MM.1S (cell line): ENCODE data around the gene CCDC69.

Experiments used
- CTCF ChIP-seq: fragments of 300-600 bp; sonication (generic); IDR thresholded peaks from 2 replicates; pipeline ENCODE4 v1.5.1; 2016; ENCODE audit warnings: antibody characterized with exemption, low read length, mixed read lengths
- EZH2 ChIP-seq: fragments of 300-600 bp; sonication (generic); optimal IDR thresholded peaks from 2 replicates; pipeline ENCODE3; 2017; ENCODE audit warnings: low read depth, mild to moderate bottlenecking, antibody characterized with exemption, low read length, mixed read lengths

GRCh38 chr5:151173711-151174611, 49.9 kb downstream of the CCDC69 start:
- no peak for TF ChIP-seq CTCF
- TF ChIP-seq EZH2, result no peak
